H1 (cell line): ENCODE measurements around the gene POLR1H. TPM values are rescaled to one million over a fixed set of nuclear protein-coding genes. Genes with fewer than 3 reads are reported as not detected.

ENCODE experiments used
- CHD2 ChIP-seq: IDR thresholded peaks from 2 replicates; pipeline ENCODE4 v1.6.1; 2012; ENCODE audit warnings: low read length, improper control_type of control experiment
- MAFK ChIP-seq: IDR thresholded peaks from 2 replicates; pipeline ENCODE4 v1.6.1; 2012; ENCODE audit warnings: low read depth, mild to moderate bottlenecking, improper control_type of control experiment, low read length
- SP1 ChIP-seq: IDR thresholded peaks from 2 replicates; pipeline ENCODE4 v1.6.1; 2011; ENCODE audit warnings: low read depth, low read length
- YY1 ChIP-seq: IDR thresholded peaks from 2 replicates; pipeline ENCODE4 v1.6.1; 2011; ENCODE audit warnings: low read depth, mild to moderate bottlenecking, low read length
- polyA plus RNA-seq, 7 experiments: library from polyadenylated mRNA; depleted of rRNA in 3 of 7; stranded (reverse) in 5 of 7; unstranded in 2 of 7; fragments of >200 nt in 5 of 7; fragments of 200-250 nt in 2 of 7; gene quantifications; 1 replicate in 5 of 7; 2 replicates in 1 of 7; 4 replicates in 1 of 7; pipeline versions ENCODE4 v1.2.1 to v1.2.3, GENCODE V29; 2011 to 2013; ENCODE audit warnings: missing spikeins in 2 of 7, mixed read lengths in 2 of 7
- total RNA-seq: library from RNA; stranded (reverse); fragmentation: NEBNext Ultra II Directional; extraction: Animal tissue kit (Norgen Biotek cat#: 25700); gene quantifications from 2 replicates; pipeline ENCODE4 v1.2.1, GENCODE V29; 2021

The POLR1H gene
- total and polyA plus RNA-seq, 2 of the 8 experiments (the other 6 are each of a cell fraction or from before 2014, with no cell fraction given) = 31.5 to 82.2 TPM

- TF ChIP-seq SP1 (no peak), MAFK (no peak), CHD2 (no peak), YY1 (no peak)
Measured at GRCh38 chr6:30111266-30111856, 50.3 kb downstream of the POLR1H start (continued).
